ENCODE measurements around the gene LYPD1. TPM values are rescaled to one million over a fixed set of nuclear protein-coding genes. Genes with fewer than 3 reads are reported as not detected.
A peak's percentile ranks its signal among the peaks of the same experiment; 100 is the strongest.

The LYPD1 gene
- total RNA-seq, 1 experiment from 2014 or later = 0.21 TPM

- H3K27me3 ChIP-seq (ENCODE audit: control insufficient read depth, insufficient read depth, low read length) = peaks cover 47% of the 10 kb centered on the region
These were observed 618 bp upstream of the LYPD1 start for GRCh38 chr2:132670496-132671150.

DNA sequence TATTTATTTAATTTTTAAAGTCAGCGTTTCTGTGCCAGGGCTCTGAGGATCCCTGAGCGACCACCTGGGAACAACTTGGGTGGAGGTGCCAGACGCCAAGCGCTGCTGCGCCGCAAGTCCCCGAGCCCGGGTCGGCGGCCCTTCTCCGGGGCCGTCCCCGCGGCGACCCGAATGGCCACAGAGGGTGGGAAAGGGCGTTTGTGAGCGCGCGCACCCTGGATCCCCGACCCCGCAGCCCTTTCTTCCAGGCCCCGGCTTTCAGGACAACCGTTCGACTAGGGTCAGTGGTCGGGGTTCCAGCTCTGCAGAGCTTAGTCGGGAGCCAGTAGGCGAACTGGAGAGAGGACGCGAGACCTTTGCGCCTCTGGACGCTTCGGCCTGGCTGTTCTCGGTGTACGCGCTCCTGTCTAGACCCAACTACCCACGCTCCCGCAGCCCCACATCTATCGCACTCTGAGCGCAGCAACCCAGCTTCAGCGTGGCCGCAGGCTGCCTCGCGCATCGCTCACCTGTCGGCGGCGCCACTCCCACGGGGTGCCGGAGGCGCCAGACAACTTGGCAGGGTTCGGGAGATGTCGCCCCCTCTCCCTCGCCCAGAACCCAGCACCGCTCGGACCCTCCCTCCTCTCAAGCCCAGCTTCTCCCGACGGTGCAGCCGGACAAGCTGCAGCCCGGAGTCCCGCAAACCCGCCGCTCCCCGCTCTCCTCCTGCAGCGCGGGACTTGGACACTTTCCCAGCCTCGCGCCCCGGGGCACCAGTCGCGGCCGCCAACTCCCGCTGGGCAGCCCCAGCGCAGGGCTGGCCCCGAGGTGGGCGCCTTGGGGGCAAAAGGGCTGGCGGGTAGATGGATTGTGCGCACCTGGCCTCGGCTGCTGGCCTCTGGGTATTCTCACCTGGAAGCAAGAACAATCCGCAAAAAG lies 758 bp downstream of the LYPD1 start:
- no TSS peak for BruUV-seq (replicated peaks)
- POLR2A ChIA-PET = no interaction called here
- in situ Hi-C loops (cut with HindIII; ENCODE audit: low pct_unique_long_range_greater_than_20kb, low sequenced_read_pairs) = no loop called here
- H3K4me1 ChIP-seq (ENCODE audit: control insufficient read depth, insufficient read depth, low read length) = peaks cover 6% of the 10 kb centered on the region
- ATAC-seq (peak; percentile 54), DNase-seq (ENCODE audit: low read depth, low spot score) (no peak)
- H3K36me3 ChIP-seq (ENCODE audit: control insufficient read depth, insufficient read depth, low read length) = no peaks in the 10 kb centered on the region
- CTCF ChIA-PET = interaction anchor here (0.8 kb wide), 1 partner anchor 23 kb away, joined by 4 read pairs; no protein-coding TSS in a partner anchor
- TF ChIP-seq, protein P1, sequence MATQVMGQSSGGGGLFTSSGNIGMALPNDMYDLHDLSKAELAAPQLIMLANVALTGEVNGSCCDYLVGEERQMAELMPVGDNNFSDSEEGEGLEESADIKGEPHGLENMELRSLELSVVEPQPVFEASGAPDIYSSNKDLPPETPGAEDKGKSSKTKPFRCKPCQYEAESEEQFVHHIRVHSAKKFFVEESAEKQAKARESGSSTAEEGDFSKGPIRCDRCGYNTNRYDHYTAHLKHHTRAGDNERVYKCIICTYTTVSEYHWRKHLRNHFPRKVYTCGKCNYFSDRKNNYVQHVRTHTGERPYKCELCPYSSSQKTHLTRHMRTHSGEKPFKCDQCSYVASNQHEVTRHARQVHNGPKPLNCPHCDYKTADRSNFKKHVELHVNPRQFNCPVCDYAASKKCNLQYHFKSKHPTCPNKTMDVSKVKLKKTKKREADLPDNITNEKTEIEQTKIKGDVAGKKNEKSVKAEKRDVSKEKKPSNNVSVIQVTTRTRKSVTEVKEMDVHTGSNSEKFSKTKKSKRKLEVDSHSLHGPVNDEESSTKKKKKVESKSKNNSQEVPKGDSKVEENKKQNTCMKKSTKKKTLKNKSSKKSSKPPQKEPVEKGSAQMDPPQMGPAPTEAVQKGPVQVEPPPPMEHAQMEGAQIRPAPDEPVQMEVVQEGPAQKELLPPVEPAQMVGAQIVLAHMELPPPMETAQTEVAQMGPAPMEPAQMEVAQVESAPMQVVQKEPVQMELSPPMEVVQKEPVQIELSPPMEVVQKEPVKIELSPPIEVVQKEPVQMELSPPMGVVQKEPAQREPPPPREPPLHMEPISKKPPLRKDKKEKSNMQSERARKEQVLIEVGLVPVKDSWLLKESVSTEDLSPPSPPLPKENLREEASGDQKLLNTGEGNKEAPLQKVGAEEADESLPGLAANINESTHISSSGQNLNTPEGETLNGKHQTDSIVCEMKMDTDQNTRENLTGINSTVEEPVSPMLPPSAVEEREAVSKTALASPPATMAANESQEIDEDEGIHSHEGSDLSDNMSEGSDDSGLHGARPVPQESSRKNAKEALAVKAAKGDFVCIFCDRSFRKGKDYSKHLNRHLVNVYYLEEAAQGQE (IDR thresholded peaks at IDR 0.05; ENCODE audit: insufficient read depth in 1 of 2, low read depth in 2 of 2, low read length in 1 of 2) = no peak
- TF ChIP-seq POLR2AphosphoS5 (IDR thresholded peaks at IDR 0.05; ENCODE audit: low read depth, low read length) (no peak), CTCF (IDR thresholded peaks at IDR 0.05) (no peak), SIN3A (IDR thresholded peaks at IDR 0.05; ENCODE audit: borderline replicate concordance, insufficient read depth, low read depth, low read length) (no peak), TCF7L2 (IDR thresholded peaks at IDR 0.05; ENCODE audit: low read depth, low read length) (no peak)
- H3K27ac ChIP-seq (ENCODE audit: low read length) = no peak overlapping the region
- intact Hi-C loops (cut with micrococcal nuclease; ENCODE audit: unreplicated experiment) = loop anchor here (5.0 to 10.0 kb wide), 2 partner anchors 122 to 1176 kb away; no protein-coding TSS in a partner anchor
- H3K4me3 ChIP-seq (ENCODE audit: low read depth in 2 of 2, low read length in 2 of 2) = peak overlapping the region; percentile 32 to 48
- peaks cover 48% of the 10 kb centered on the region for H3K27me3 ChIP-seq (ENCODE audit: control insufficient read depth, insufficient read depth, low read length)
- no peaks in the 10 kb centered on the region for H3K9me3 ChIP-seq (ENCODE audit: control insufficient read depth, insufficient read depth, low read depth, low read length)

More at GRCh38 chr2:132670496-132671150, 618 bp upstream of the LYPD1 start:
- no peaks in the 10 kb centered on the region for H3K36me3 ChIP-seq (ENCODE audit: control insufficient read depth, insufficient read depth, low read length)
- ChIA-PET POLR2A (no interaction called here), CTCF (no interaction called here)
- intact Hi-C loops (cut with micrococcal nuclease; ENCODE audit: unreplicated experiment) (loop anchor here (5.0 kb wide), 1 partner anchor 502 kb away; no protein-coding TSS in a partner anchor), in situ Hi-C loops (cut with HindIII; ENCODE audit: low pct_unique_long_range_greater_than_20kb, low sequenced_read_pairs) (no loop called here)
- no TSS peak for BruUV-seq (replicated peaks)
- ATAC-seq (peak; percentile 63), DNase-seq (ENCODE audit: low read depth, low spot score) (no peak)
- peak overlapping the region; percentile 32 to 48 for H3K4me3 ChIP-seq (ENCODE audit: low read depth in 2 of 2, low read length in 2 of 2)
- no peaks in the 10 kb centered on the region for H3K9me3 ChIP-seq (ENCODE audit: control insufficient read depth, insufficient read depth, low read depth, low read length)
- peaks cover 6% of the 10 kb centered on the region for H3K4me1 ChIP-seq (ENCODE audit: control insufficient read depth, insufficient read depth, low read length)
- H3K27ac ChIP-seq (ENCODE audit: low read length) = no peak overlapping the region
- TF ChIP-seq POLR2AphosphoS5 (IDR thresholded peaks at IDR 0.05; ENCODE audit: low read depth, low read length) (no peak), CTCF (IDR thresholded peaks at IDR 0.05) (no peak), SIN3A (IDR thresholded peaks at IDR 0.05; ENCODE audit: borderline replicate concordance, insufficient read depth, low read depth, low read length) (no peak), TCF7L2 (IDR thresholded peaks at IDR 0.05; ENCODE audit: low read depth, low read length) (no peak)
- TF ChIP-seq, protein P1 (IDR thresholded peaks at IDR 0.05; ENCODE audit: insufficient read depth in 1 of 2, low read depth in 2 of 2, low read length in 1 of 2) = no peak

Measured in Panc1 (cell line).